WTC11 (cell line): Measurements from ENCODE around the gene SLIT3.

Experiments
- ATF3 ChIP-seq: sonication (generic); formaldehyde crosslinking; conservative IDR thresholded peaks from 2 replicates; pipeline ENCODE4 v1.8.1; 2022; ENCODE audit warnings: mild to moderate bottlenecking, missing genetic modification reagents
- NR3C1 ChIP-seq: sonication (generic); formaldehyde crosslinking; conservative IDR thresholded peaks from 2 replicates; pipeline ENCODE4 v1.8.1; 2023; ENCODE audit warnings: low read depth, mild to moderate bottlenecking, missing genetic modification reagents
- ZNF263 ChIP-seq: sonication (generic); formaldehyde crosslinking; IDR thresholded peaks from 2 replicates; pipeline ENCODE4 v1.8.1; 2022; ENCODE audit warnings: low read depth, mild to moderate bottlenecking, moderate library complexity, missing genetic modification reagents
- TF ChIP-seq, protein P1 (sequence below): fragments of 200-600 bp; IDR thresholded peaks from 2 replicates; pipeline ENCODE4 v1.8.0; 2022; ENCODE audit warnings: antibody characterized with exemption

- no peak for TF ChIP-seq NR3C1 (CRISPR knock-in tag)
- no peak for TF ChIP-seq ZNF263 (CRISPR knock-in tag)
- no peak for TF ChIP-seq ATF3 (CRISPR knock-in tag)
- TF ChIP-seq, protein P1, sequence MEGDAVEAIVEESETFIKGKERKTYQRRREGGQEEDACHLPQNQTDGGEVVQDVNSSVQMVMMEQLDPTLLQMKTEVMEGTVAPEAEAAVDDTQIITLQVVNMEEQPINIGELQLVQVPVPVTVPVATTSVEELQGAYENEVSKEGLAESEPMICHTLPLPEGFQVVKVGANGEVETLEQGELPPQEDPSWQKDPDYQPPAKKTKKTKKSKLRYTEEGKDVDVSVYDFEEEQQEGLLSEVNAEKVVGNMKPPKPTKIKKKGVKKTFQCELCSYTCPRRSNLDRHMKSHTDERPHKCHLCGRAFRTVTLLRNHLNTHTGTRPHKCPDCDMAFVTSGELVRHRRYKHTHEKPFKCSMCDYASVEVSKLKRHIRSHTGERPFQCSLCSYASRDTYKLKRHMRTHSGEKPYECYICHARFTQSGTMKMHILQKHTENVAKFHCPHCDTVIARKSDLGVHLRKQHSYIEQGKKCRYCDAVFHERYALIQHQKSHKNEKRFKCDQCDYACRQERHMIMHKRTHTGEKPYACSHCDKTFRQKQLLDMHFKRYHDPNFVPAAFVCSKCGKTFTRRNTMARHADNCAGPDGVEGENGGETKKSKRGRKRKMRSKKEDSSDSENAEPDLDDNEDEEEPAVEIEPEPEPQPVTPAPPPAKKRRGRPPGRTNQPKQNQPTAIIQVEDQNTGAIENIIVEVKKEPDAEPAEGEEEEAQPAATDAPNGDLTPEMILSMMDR, result no peak
Observed at GRCh38 chr5:168683247-168683926, 617.6 kb downstream of the SLIT3 start.
